GM12873 (cell line): Measurements from ENCODE around the gene PPFIA2.

ENCODE experiments used
- TF ChIP-seq, protein P1 (sequence below): IDR thresholded peaks from 2 replicates; pipeline ENCODE4 v1.5.1; 2012; ENCODE audit warnings: low read depth, mild to moderate bottlenecking, moderate library complexity, low read length, control low read depth; ENCODE audit not compliant: insufficient read depth; ENCODE audit errors: missing control alignments

The PPFIA2 gene

GRCh38 chr12:81300454-81300853 is 458.7 kb downstream of the PPFIA2 start:
- TF ChIP-seq, protein P1, sequence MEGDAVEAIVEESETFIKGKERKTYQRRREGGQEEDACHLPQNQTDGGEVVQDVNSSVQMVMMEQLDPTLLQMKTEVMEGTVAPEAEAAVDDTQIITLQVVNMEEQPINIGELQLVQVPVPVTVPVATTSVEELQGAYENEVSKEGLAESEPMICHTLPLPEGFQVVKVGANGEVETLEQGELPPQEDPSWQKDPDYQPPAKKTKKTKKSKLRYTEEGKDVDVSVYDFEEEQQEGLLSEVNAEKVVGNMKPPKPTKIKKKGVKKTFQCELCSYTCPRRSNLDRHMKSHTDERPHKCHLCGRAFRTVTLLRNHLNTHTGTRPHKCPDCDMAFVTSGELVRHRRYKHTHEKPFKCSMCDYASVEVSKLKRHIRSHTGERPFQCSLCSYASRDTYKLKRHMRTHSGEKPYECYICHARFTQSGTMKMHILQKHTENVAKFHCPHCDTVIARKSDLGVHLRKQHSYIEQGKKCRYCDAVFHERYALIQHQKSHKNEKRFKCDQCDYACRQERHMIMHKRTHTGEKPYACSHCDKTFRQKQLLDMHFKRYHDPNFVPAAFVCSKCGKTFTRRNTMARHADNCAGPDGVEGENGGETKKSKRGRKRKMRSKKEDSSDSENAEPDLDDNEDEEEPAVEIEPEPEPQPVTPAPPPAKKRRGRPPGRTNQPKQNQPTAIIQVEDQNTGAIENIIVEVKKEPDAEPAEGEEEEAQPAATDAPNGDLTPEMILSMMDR, result no peak

DNA sequence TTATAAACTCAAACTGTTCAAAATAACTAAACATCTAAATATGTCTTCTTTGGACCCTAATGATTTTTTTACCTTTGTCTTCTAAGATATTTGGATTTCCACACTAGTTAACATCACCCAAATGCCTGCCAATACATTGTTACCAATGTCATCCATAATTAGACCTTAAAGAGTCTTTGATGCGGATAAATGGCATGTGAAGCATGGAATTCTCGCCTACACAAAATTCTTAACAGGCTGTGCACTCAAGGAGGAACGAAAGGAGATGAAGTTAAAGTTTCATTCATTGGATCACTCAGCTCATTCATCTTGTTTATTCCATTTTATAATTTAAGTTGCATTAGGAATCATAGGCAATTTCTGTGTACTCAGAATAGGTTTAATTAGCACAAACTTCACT is 461.5 kb downstream of the PPFIA2 start:
- TF ChIP-seq, protein P1, result no peak

DNA sequence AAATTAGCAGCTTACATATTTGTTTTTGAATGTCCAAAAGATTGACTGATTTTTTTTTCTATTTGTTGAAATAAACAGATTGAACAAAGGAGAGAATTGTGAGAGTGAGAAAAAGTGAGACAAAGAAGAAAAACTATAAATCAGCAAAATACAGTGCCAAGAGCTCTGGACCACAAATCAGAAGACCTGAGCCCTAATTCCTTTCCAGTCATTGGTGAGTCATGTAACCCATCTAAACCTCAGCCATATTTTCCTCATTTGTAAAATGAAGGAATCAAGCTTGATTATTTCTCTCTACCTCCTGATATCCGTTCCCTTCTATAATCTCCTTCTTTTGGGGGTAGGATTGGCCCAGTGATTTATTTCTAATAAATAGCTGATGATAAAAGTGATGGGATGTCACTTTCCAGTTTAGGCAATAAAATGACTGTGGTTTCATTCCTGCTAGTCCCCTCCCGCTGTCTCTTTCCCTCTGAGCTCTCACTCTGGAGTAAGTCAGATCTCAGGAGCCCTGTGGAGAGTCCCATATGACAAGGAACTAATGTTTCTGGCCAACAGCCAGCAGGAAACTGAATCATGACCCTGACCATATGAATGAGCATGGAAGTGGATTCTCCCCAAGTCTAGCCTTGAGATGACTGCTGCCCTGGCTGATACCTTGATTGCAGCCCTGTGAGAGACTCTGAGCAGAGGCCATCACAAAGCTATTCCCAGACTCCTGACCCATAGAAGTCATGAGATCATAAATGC is 462.4 kb downstream of the PPFIA2 start:
- TF ChIP-seq, protein P1, result no peak

DNA sequence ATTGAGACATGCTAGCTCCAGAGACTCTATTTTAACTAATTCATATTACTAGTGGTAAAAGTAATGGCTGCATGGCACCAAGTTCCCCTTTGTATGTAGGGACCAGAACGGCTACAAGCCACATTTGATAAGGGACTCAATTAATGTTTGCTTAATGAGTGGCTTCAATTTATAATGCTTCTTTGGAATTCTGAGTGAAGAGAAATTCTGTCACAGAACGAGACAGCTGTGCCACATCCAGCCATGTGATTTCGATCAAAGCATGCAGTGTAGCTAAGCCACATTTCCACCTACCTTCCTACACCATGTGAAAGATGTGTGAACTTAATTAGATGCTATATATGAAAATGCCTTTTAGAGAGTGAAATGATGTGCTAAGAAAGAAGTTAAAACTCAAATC is 463.9 kb downstream of the PPFIA2 start:
- TF ChIP-seq, protein P1, result no peak

DNA sequence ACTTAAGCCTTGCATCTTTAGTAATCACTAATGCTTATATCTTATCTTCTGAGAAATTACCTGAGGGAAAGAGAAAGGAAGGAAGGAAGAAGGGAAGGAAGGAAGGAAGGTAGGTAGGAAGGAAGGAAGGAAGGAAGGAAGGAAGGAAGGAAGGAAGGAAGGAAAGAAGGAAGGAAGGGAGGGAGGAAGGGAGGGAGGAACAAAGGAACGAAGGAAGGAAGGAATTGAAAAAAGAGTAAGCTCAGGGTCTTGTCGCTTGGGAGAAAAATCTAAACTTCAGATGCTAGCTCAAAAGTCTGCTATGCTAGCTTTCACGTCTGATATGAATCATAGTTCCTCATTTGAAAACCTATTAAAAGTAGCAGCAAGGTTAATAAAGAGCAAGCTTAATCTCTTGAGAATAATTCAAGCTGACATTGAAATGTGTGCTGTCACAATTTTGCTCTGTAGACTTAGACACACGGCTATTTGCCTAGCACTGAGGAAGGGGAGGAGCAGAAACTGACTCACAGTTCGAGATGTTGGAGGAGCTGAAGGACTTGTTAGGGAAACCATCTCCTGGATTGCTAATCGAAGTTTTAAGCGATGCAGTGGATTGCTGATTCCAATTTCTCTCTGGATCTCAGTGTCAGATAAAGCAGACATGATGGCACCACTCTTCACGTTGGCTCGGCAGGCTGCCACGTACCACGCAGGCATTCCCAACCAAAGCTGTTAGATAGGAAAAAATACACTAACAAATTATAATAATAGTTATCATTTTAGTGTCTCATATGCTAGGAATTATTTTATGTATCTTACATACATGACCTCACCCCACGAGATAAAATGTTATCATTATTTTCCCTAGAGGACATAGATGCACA is 464.6 kb downstream of the PPFIA2 start:
- TF ChIP-seq, protein P1, result no peak

GRCh38 chr12:81288651-81289050 is 470.5 kb downstream of the PPFIA2 start:
- TF ChIP-seq, protein P1, result no peak

GRCh38 chr12:81284137-81284536 is 475.0 kb downstream of the PPFIA2 start:
- TF ChIP-seq, protein P1, result no peak
